Measurements from ENCODE around the gene APOH.

The APOH gene

DNA sequence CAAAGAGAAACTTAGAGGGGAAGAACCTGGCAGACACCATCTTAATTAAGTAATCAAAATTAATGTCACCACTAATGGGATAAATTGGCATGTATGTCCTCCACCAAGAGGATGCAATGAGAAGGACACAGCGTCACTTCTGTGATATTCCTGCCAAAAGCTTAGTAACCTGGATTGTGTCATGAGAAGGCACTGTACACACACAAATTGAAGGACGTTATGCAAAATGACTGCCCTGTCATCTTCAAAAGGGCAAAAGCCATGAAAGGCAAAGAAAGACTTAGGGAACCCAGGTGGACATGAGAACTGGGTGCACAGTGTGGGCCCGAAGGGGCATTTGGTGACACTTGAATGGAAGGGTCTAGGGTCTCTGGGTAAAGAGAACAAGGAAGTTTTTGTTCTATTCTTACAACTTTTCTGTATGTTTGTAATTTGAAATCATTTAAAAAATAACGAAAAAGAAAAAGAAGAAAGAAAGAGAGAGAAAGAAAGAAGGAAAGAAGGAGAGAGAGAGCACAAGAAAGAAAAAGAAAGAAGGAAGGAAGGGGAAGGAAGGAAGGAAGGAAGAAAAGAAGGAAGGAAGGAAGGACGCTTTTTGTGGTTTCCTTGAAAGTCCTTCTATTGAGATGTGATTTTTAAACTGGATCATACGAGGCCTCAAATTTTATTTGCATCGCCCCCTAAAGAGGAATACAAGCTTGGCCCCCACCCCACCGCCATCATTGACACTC lies 4.0 kb upstream of the APOH start:
- Histone ChIP-seq H3K27me3 (ENCODE audit: control insufficient read depth in 3 of 3, insufficient read depth in 3 of 3, low read depth in 1 of 3, low read length in 3 of 3) (peaks cover 0 to 8% (median 0%) of the 10 kb centered on the region in 3 experiments), H3K4ac (ENCODE audit: low read length) (no peak overlapping the region), H3K23ac (ENCODE audit: low read depth, low read length, poor library complexity) (no peak overlapping the region), H3K14ac (ENCODE audit: low read length) (no peak overlapping the region), H4K91ac (ENCODE audit: low read depth, low read length, poor library complexity) (no peak overlapping the region), H2AK5ac (ENCODE audit: low read depth, low read length) (no peak overlapping the region), H3K4me3 (ENCODE audit: low read length in 2 of 2) (no peak overlapping the region), H3K27ac (replicated peaks; ENCODE audit: low read length) (no peak overlapping the region), H3K4me1 (ENCODE audit: control insufficient read depth in 2 of 2, insufficient read depth in 1 of 2, low read depth in 1 of 2, low read length in 2 of 2) (no peaks in the 10 kb centered on the region), H3K4me2 (ENCODE audit: insufficient read depth, low read length, poor library complexity, severe bottlenecking) (no peak overlapping the region), H2AFZ (ENCODE audit: low read length) (no peak overlapping the region), H3K79me1 (ENCODE audit: low read depth, low read length) (no peaks in the 10 kb centered on the region), H2BK15ac (ENCODE audit: low read length) (no peak overlapping the region), H2BK12ac (ENCODE audit: low read length) (no peak overlapping the region), H3K36me3 (replicated peaks in 1 of 2; ENCODE audit: control insufficient read depth in 2 of 2, insufficient read depth in 2 of 2, low read length in 2 of 2) (no peaks in the 10 kb centered on the region), H3K9me3 (replicated peaks in 1 of 2; ENCODE audit: control insufficient read depth in 2 of 2, insufficient read depth in 1 of 2, low read depth in 1 of 2, low read length in 2 of 2) (no peaks in the 10 kb centered on the region), H2BK120ac (ENCODE audit: low read depth, low read length) (no peak overlapping the region), H3K9ac (ENCODE audit: low read depth, low read length, poor library complexity) (no peak overlapping the region), H4K8ac (ENCODE audit: low read depth, low read length) (no peak overlapping the region), H2BK5ac (ENCODE audit: low read length) (no peak overlapping the region), H3K18ac (ENCODE audit: low read length) (no peak overlapping the region)
- 100% methylated on average over 1 of the region's 8 CpGs; no CpG with 5 or more reads in 1 of the 2 donors for whole genome bisulfite sequencing, 2 donors (ENCODE audit: extremely low coverage in 2 of 2, insufficient read length in 2 of 2, insufficient replicate concordance in 1 of 2)
- DNase-seq (ENCODE audit: low spot score), result no peak

DNA sequence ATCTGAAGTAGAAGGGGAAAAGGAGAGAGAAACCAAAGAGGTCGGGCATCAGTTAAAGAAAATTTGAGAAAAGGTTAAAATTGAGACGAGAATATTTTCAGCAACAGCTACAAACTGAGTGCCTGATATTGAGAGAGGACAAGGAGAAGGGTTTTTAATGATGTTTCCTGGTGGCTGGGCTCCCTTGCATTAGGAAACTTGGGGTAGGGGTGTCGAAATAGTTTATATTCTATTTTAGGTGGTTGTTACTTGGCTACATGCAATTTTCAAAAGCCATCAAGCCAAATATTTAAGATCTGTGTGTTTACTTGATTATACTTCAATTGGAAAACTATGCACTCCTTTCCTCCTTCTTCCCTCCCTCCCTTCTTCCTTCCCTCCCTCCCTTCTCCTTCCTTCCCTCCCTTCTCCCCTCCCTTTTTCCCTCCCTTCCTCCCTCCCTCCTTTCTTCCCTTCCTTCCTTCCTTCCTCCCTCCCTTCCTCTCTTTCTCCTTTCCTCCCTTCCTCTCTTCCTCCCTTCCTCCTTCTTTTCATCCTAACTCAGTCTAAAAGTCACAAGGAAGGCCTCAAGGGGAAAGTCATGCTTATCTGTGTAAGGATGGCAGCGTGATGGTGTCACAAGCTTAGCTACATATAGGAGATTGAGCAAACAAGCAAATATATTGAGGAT lies 1.8 kb upstream of the APOH start:
- no peak overlapping the region for H3K4me2 ChIP-seq (ENCODE audit: insufficient read depth, low read length, poor library complexity, severe bottlenecking)

DNA sequence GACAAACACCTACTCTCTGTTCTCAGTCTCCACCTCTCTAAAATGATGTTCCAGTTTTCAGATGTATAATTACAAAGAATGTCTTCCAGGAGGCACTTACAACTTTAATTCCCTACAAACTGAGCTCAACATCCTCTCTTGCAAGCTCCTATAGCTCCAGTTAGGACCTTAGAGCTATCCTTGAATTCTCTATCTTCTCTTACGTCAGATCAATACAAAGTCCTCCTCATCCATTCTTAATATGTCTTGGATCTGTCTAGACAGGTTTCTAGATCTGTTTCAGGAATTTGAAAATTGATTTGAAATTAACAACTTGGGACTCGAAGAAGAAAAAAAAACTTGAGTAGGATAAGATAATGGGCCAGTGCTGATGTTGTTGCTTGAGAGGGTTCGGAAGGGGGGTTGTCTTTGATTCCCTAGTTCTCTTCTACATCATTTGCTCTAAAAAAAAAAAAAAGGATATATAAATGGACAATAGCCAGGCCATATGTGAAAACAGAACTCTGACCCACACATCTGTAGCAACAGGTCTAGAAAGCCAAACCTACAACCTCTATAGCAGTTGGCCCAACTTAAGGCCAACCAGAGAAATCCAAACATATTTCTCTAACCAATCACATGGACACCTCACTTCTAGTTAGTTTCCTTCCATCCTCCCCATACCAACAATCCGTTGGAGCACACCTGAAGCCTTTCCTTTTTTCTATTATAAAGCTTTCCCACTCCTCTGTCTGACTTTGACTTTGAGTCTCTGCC lies 746 bp upstream of the APOH start:
- Histone ChIP-seq H3K27ac (replicated peaks; ENCODE audit: low read length) (no peak overlapping the region), H2BK12ac (ENCODE audit: low read length) (no peak overlapping the region), H3K27me3 (ENCODE audit: control insufficient read depth in 3 of 3, insufficient read depth in 3 of 3, low read depth in 1 of 3, low read length in 3 of 3) (peaks cover 0 to 5% (median 0%) of the 10 kb centered on the region in 3 experiments), H3K4ac (ENCODE audit: low read length) (no peak overlapping the region), H3K18ac (ENCODE audit: low read length) (no peak overlapping the region), H3K4me1 (ENCODE audit: control insufficient read depth in 2 of 2, insufficient read depth in 1 of 2, low read depth in 1 of 2, low read length in 2 of 2) (no peaks in the 10 kb centered on the region), H2AFZ (ENCODE audit: low read length) (no peak overlapping the region), H3K9me3 (replicated peaks in 1 of 2; ENCODE audit: control insufficient read depth in 2 of 2, insufficient read depth in 1 of 2, low read depth in 1 of 2, low read length in 2 of 2) (peaks cover 0 to 1% of the 10 kb centered on the region in 2 donors), H2BK120ac (ENCODE audit: low read depth, low read length) (no peak overlapping the region), H3K14ac (ENCODE audit: low read length) (no peak overlapping the region), H2BK15ac (ENCODE audit: low read length) (no peak overlapping the region), H3K79me1 (ENCODE audit: low read depth, low read length) (no peaks in the 10 kb centered on the region), H3K36me3 (replicated peaks in 1 of 2; ENCODE audit: control insufficient read depth in 2 of 2, insufficient read depth in 2 of 2, low read length in 2 of 2) (no peaks in the 10 kb centered on the region), H3K23ac (ENCODE audit: low read depth, low read length, poor library complexity) (no peak overlapping the region), H4K91ac (ENCODE audit: low read depth, low read length, poor library complexity) (no peak overlapping the region), H2AK5ac (ENCODE audit: low read depth, low read length) (no peak overlapping the region), H3K4me3 (ENCODE audit: low read length in 2 of 2) (no peak overlapping the region), H2BK5ac (ENCODE audit: low read length) (no peak overlapping the region), H3K4me2 (ENCODE audit: insufficient read depth, low read length, poor library complexity, severe bottlenecking) (no peak overlapping the region), H3K9ac (ENCODE audit: low read depth, low read length, poor library complexity) (no peak overlapping the region), H4K8ac (ENCODE audit: low read depth, low read length) (no peak overlapping the region)
- no peak for DNase-seq (ENCODE audit: low spot score)
- no CpG with 5 or more reads among the region's 4 CpGs for WGBS, 2 donors (ENCODE audit: extremely low coverage in 2 of 2, insufficient read length in 2 of 2, insufficient replicate concordance in 1 of 2)

More for the DNA sequence above, 1.8 kb upstream of the APOH start:
- no peak overlapping the region for H2BK5ac ChIP-seq (ENCODE audit: low read length)
- no peak overlapping the region for H4K8ac ChIP-seq (ENCODE audit: low read depth, low read length)
- no peak overlapping the region for H2BK15ac ChIP-seq (ENCODE audit: low read length)
- H3K27me3 ChIP-seq (ENCODE audit: control insufficient read depth in 3 of 3, insufficient read depth in 3 of 3, low read depth in 1 of 3, low read length in 3 of 3), result peaks cover 0 to 5% (median 0%) of the 10 kb centered on the region in 3 experiments
- H2AFZ ChIP-seq (ENCODE audit: low read length), result no peak overlapping the region
- H3K9ac ChIP-seq (ENCODE audit: low read depth, low read length, poor library complexity), result no peak overlapping the region
- H3K14ac ChIP-seq (ENCODE audit: low read length), result no peak overlapping the region
- H3K4me1 ChIP-seq (ENCODE audit: control insufficient read depth in 2 of 2, insufficient read depth in 1 of 2, low read depth in 1 of 2, low read length in 2 of 2), result no peaks in the 10 kb centered on the region
- no peaks in the 10 kb centered on the region for H3K9me3 ChIP-seq (replicated peaks in 1 of 2; ENCODE audit: control insufficient read depth in 2 of 2, insufficient read depth in 1 of 2, low read depth in 1 of 2, low read length in 2 of 2)
- no peak overlapping the region for H2BK12ac ChIP-seq (ENCODE audit: low read length)
- no peaks in the 10 kb centered on the region for H3K79me1 ChIP-seq (ENCODE audit: low read depth, low read length)
- no peak overlapping the region for H3K4ac ChIP-seq (ENCODE audit: low read length)
- no peak overlapping the region for H2AK5ac ChIP-seq (ENCODE audit: low read depth, low read length)
- no peak overlapping the region for H3K18ac ChIP-seq (ENCODE audit: low read length)
- no peak overlapping the region for H3K4me3 ChIP-seq (ENCODE audit: low read length in 2 of 2)
- DNase-seq (ENCODE audit: low spot score), result no peak
- no peak overlapping the region for H3K27ac ChIP-seq (replicated peaks; ENCODE audit: low read length)
- no peak overlapping the region for H4K91ac ChIP-seq (ENCODE audit: low read depth, low read length, poor library complexity)
- no peaks in the 10 kb centered on the region for H3K36me3 ChIP-seq (replicated peaks in 1 of 2; ENCODE audit: control insufficient read depth in 2 of 2, insufficient read depth in 2 of 2, low read length in 2 of 2)
- H3K23ac ChIP-seq (ENCODE audit: low read depth, low read length, poor library complexity), result no peak overlapping the region
- H2BK120ac ChIP-seq (ENCODE audit: low read depth, low read length), result no peak overlapping the region
- no CpG with 5 or more reads among the region's 4 CpGs for WGBS, 2 donors (ENCODE audit: extremely low coverage in 2 of 2, insufficient read length in 2 of 2, insufficient replicate concordance in 1 of 2)
